ENCODE data around the gene MYCBP. TPM values are rescaled to one million over a fixed set of nuclear protein-coding genes. Genes with fewer than 3 reads are reported as not detected.

MYCBP gene
- total and polyA plus RNA-seq, 2 experiments from 2014 or later, result 33.6 to 82.3 TPM

GRCh38 chr1:38840281-38840680 lies 32.9 kb downstream of the MYCBP start:
- Histone ChIP-seq H3K9me2 (ENCODE audit: insufficient read depth) (no peaks in the 10 kb centered on the region), H2AFZ (no peak overlapping the region), H3F3A (replicated peaks; ENCODE audit: low read depth) (no peaks in the 10 kb centered on the region), H3K27me3 (ENCODE audit: insufficient read depth) (no peaks in the 10 kb centered on the region), H4K20me1 (replicated peaks; ENCODE audit: insufficient read depth) (0 out of 2 replicates have a peak, but pooled peaks cover 3% of the 10 kb centered on the region), H3K4me3 (no peak overlapping the region), H3K27ac (ENCODE audit: low read depth) (no peak overlapping the region), H3K36me3 (ENCODE audit: insufficient read depth) (0 out of 2 replicates have a peak, but pooled peaks cover 6% of the 10 kb centered on the region), H3K4me1 (ENCODE audit: insufficient read depth) (peaks cover 9% of the 10 kb centered on the region; the same call in 1 of the 2 replicates), H3K4me2 (no peak overlapping the region), H3K79me2 (replicated peaks; ENCODE audit: insufficient read depth) (no peaks in the 10 kb centered on the region; the same call in 1 of the 2 replicates)
- no peak for DNase-seq (ENCODE audit: low spot score)
- Mint-ChIP-seq H3K36me3 (ENCODE audit: low read depth) (peaks cover 35% of the 10 kb centered on the region), H3K27ac (no peak overlapping the region), H3K9me3 (no peaks in the 10 kb centered on the region), H3K4me1 (peaks cover 11% of the 10 kb centered on the region; the same call in 2 of the 3 replicates), H3K4me3 (no peak overlapping the region), H3K27me3 (ENCODE audit: insufficient read depth, low read depth, poor library complexity) (peaks cover 7% of the 10 kb centered on the region)
- no peak for TF ChIP-seq EZH2phosphoT487 (IDR thresholded peaks at IDR 0.05; ENCODE audit: unreplicated experiment)
- no peak for TF ChIP-seq NANOG (IDR thresholded peaks at IDR 0.05; ENCODE audit: borderline replicate concordance)
- no peak for TF ChIP-seq ETS1 (IDR thresholded peaks at IDR 0.05)
- TF ChIP-seq ZNF114 (CRISPR knock-in tag; IDR thresholded peaks at IDR 0.05), result no peak
- ATAC-seq, result no peak

- no peaks in the 10 kb centered on the region for H3F3A ChIP-seq (replicated peaks; ENCODE audit: low read depth)
- DNase-seq (ENCODE audit: low spot score) (no peak), ATAC-seq (no peak)
- peaks cover 11% of the 10 kb centered on the region; the same call in 2 of the 3 replicates for H3K4me1 Mint-ChIP-seq
- H3K4me1 ChIP-seq (ENCODE audit: insufficient read depth), result peaks cover 6% of the 10 kb centered on the region; the same call in 1 of the 2 replicates
- no peak overlapping the region for H3K4me3 ChIP-seq
- H3K4me2 ChIP-seq, result no peak overlapping the region
- H3K27me3 Mint-ChIP-seq (ENCODE audit: insufficient read depth, low read depth, poor library complexity), result peaks cover 7% of the 10 kb centered on the region
- no peaks in the 10 kb centered on the region for H3K9me3 Mint-ChIP-seq
- no peaks in the 10 kb centered on the region; the same call in 1 of the 2 replicates for H3K79me2 ChIP-seq (replicated peaks; ENCODE audit: insufficient read depth)
- no peaks in the 10 kb centered on the region for H4K20me1 ChIP-seq (replicated peaks; ENCODE audit: insufficient read depth)
- H3K27me3 ChIP-seq (ENCODE audit: insufficient read depth), result no peaks in the 10 kb centered on the region
- no peaks in the 10 kb centered on the region for H3K9me2 ChIP-seq (ENCODE audit: insufficient read depth)
- peaks cover 26% of the 10 kb centered on the region for H3K36me3 Mint-ChIP-seq (ENCODE audit: low read depth)
- no peak overlapping the region for H3K27ac Mint-ChIP-seq
- no peak overlapping the region for H3K4me3 Mint-ChIP-seq
- no peak overlapping the region for H2AFZ ChIP-seq
- H3K27ac ChIP-seq (ENCODE audit: low read depth), result no peak overlapping the region
- H3K36me3 ChIP-seq (ENCODE audit: insufficient read depth), result 0 out of 2 replicates have a peak, but pooled peaks cover 6% of the 10 kb centered on the region
- no peak for TF ChIP-seq ZNF114 (CRISPR knock-in tag; IDR thresholded peaks at IDR 0.05)
- no peak for TF ChIP-seq ZNF331 (CRISPR knock-in tag; IDR thresholded peaks at IDR 0.05; ENCODE audit: low read depth)
- TF ChIP-seq CTCF (conservative IDR thresholded peaks at IDR 0.05; ENCODE audit: low read depth in 2 of 2), result no peak
- TF ChIP-seq EZH2phosphoT487 (IDR thresholded peaks at IDR 0.05; ENCODE audit: unreplicated experiment), result no peak
- TF ChIP-seq STAT1 (IDR thresholded peaks at IDR 0.05; ENCODE audit: unreplicated experiment), result no peak
- no peak for TF ChIP-seq JUNB (IDR thresholded peaks at IDR 0.05; ENCODE audit: unreplicated experiment)
- TF ChIP-seq CREB1 (CRISPR knock-in tag; IDR thresholded peaks at IDR 0.05; ENCODE audit: low read depth), result no peak
- TF ChIP-seq NANOG (IDR thresholded peaks at IDR 0.05; ENCODE audit: borderline replicate concordance), result no peak
- no peak for TF ChIP-seq ZNF462 (CRISPR knock-in tag; IDR thresholded peaks at IDR 0.05)
These were observed 33.8 kb downstream of the MYCBP start for GRCh38 chr1:38839363-38839762.

All from GM23338 (cell line).